ENCODE data around the gene PLA2G4A.

PLA2G4A gene

DNA sequence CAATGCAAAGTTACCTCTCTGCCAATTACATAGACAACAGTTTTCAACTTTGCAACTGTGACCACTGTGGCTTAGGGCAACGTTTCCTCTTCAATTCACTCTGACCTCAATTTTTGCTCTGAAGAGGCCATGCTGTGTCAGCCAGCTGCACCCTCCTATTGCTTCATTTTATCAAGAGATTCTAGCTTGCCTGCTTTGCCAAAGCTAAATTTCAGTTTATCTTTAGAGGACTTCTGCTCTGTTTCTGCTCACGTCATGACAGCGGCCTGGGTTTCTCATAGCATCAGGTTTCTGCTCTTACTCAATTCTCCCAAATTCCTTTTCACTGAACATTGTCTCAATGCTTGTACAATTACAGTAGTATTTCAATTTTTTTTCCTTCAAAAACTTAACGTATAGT lies 154.6 kb downstream of the PLA2G4A start:
- no peak for DNase-seq

- no peak for DNase-seq
These were observed 156.2 kb downstream of the PLA2G4A start for GRCh38 chr1:186984959-186985358.

DNA sequence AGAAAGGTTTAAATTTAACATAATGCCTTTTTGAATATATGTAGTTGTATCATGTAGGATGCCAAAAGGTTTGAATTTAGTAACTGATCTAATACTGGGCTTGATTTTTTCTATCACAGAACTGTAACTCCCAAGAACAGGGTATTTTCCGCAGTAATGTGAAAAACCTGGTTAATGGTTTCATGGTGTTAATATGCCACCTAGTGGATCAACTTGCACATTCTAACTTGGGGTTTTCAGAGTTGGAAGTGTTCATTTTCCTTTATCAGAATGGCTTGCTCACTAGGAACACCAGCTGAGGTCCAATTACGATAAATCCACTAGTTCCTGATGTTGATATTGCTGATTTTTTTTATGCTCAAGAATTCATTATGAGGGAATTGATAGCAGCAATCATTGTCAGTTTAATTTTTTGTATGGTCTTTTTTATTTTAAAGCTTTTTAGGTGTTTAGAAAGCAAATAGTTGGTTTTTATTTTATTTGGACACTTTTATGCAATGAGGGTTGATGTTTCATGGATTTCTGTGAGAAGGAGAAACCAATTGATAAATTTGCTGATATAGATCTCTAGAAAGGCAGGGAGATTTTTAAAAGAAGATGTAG lies 157.2 kb downstream of the PLA2G4A start:
- DNase-seq: peak; percentile 8

DNA sequence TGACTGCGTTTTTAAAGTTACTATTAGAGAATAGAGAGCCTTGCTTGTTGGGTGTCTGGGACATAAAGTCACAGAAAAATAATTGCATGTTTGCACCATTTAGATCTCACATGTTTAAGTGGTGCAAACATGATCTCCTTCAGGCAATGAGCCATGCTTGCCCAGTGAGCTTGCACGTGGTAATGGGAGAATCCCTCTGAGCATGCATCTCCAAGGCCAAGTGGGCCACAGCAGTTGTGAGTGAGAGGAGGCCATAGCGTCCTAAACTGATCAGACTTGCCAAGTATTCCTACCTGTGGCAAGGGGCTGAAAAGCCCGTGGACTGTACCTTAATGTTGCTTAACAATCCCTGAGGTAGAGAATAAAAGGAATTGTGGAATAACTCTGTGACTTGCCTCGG lies 158.3 kb downstream of the PLA2G4A start:
- no peak for DNase-seq

DNA sequence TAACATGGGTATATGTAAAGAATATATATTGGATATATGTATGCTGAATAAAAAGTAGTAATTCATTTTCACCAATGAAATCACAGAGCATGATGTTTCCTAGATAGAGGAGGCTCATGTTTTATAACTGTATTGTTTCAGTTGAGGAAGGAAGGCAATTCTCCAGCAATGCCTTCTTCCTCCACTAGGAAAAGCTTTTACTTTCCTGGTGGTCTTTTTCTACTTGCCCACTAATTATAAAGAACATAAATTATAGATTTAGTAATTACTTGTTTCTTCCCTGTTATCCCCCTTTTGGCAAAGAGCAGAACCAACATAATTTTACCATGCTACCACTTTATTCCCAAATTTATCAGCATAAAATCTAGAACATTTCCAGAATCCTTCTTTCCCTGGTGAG lies 159.0 kb downstream of the PLA2G4A start:
- no peak for DNase-seq

- no peak for DNase-seq
These were observed 165.2 kb downstream of the PLA2G4A start for GRCh38 chr1:186993996-186994395.

DNA sequence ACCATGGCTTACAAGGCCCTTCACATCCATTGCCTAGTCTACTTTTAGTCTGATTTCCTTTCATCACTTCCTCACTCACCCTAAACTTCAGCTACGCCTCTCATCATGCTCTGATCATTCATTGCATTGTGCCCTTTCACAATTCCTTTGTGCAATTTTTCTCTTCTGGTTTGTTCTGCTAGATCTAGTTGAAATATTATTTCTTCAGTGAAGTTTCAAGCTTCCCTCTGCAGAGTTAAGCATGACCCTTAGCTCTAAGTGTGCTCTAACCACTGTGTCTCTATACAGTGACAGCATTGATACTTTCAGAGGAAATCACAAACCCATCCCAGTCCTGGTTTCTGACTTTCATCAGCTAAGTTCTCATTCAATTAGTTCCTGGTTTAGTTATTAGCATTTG lies 166.1 kb downstream of the PLA2G4A start:
- no peak for DNase-seq

DNA sequence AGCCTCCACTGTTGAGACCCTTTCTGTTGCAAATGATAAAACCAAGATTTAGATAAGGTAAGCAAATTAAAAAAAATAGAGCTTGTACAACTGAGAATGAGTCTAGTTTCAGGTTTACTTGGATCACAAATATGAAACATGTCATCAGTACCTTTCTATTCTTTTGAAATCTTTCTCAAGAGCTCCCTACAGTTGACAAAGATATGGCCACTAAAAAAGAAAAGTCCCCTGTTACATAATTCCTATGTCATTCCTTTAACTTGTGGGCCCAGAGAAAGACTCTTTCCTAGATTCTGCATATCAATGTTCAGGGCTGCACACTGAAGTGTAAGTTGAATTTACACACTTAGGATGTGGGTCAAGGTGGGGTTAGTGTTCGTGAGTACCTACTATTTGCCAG lies 168.1 kb downstream of the PLA2G4A start:
- no peak for DNase-seq

DNA sequence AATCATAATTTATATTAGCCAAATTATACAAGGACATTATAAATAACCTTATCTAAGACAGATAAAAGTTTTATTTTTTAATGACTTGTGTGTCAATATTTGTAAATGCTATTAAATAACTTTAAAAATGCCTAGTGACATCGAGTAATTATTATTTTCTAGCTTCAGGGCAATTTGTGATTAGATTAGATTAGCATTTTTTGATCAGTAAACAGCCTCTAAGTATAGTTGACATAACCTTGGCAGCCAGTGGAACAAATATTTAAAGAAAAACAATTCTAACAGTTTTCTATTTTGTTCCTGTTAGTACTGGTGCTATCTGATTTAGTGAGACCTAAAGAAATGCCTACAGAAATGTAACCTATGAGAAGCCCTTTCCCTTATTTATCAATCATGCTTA lies 169.1 kb downstream of the PLA2G4A start:
- DNase-seq: no peak

GRCh38 chr1:186999506-186999905 lies 170.8 kb downstream of the PLA2G4A start:
- DNase-seq: no peak

DNA sequence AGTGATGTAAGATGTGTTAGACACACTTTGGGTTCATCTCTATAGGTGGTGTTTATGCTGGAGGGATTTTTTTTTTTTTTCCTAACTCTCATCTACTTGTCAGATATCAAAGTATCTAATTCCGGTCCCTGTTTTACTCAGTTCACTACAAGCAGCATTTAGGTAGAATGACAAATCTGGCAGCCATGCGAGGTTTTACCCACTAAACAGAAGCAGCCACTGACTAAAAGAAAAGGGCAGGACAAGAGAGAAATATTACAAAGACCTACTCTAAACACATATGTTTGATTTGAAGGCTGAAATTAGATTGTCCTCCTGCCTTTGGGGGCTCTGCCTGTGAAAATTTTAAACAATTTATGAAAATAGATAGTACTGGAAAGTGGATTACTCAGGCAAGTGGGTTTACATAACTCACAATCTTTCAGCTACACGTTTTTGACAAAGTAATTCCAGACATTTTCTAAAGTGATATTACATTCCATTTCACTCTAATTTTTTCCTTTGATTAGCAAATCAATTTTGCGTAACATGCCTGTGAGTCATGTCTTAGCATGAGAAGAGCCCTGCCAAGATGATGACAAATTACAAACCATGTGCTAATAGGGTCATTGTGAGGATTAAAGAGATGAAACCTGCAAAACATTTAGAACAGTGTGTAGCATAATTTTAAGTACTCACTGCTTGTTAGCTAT lies 172.6 kb downstream of the PLA2G4A start:
- no peak for DNase-seq

- no peak for DNase-seq
These were observed 174.6 kb downstream of the PLA2G4A start for GRCh38 chr1:187003353-187003752.

- no peak for DNase-seq
These were observed 178.1 kb downstream of the PLA2G4A start for GRCh38 chr1:187006896-187007295.

GRCh38 chr1:187009320-187009719 lies 180.6 kb downstream of the PLA2G4A start:
- no peak for DNase-seq

- DNase-seq: no peak
These were observed 182.0 kb downstream of the PLA2G4A start for GRCh38 chr1:187010571-187011309.

DNA sequence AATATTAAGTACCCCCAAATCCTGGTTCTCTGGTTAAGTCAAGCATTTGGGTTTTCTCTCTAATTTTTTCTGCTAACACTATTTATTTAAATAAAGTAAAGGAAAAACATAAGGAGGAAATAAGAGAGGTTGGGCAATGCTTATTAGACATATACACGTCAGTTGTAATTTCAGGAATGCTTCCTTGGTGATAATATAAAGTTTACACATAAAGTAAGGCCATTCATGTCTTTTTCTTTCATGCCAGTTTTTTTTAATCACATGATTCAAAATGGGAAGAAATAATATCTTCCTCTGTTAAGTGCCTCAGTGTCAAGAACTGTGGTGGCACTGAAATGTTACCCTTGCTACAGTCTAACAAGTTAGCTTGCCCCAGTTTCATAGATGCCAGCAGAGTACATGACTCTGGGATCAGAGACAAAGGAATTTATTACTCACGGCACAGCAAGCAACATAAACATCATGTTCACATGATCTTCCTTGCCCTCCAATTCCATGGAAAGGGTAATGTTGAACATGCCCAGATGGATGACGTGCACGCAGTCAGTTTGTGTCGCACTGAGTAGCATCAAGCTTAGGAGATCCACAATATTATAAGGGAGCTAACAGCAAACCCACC lies 184.9 kb downstream of the PLA2G4A start:
- DNase-seq: no peak

GRCh38 chr1:187018291-187018690 lies 189.5 kb downstream of the PLA2G4A start:
- no peak for DNase-seq

- DNase-seq: no peak
These were observed 198.5 kb downstream of the PLA2G4A start for GRCh38 chr1:187027253-187027652.

- no peak for DNase-seq
These were observed 203.7 kb downstream of the PLA2G4A start for GRCh38 chr1:187032316-187032981.

DNA sequence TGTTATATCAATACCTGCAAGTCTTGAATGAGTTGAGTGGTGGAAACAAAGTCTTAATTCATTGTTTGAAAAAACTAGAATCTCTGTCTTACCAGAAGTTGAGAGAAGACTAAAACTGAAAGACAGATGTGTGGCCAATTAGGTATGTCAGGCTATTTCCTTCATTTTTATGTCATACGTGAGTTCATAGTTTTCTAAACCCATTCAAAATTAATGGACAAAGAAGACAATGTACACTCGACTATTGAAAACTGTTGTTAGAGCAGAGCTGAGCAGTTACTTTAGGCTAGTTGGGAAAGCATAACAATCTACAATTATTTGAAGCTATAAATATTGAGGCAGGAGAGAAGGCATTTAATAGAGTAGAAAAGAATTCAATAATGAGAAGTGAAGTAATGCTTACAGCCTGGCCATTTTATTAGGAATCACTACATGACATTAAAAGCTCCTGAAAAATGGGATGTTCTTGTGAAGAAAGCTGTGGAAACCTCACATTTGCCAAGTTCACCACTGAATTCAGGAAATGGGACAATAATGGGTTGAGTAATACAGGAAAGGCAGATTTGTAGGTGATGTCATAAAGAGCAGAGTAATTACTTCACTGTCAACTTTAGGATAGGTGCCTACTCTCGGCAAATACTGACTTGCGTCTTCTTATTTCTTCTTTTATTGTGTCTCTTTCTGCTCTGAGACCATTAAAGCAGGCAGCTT lies 204.4 kb downstream of the PLA2G4A start:
- no peak for DNase-seq

GRCh38 chr1:187033693-187034390 lies 205.1 kb downstream of the PLA2G4A start:
- DNase-seq: no peak

DNA sequence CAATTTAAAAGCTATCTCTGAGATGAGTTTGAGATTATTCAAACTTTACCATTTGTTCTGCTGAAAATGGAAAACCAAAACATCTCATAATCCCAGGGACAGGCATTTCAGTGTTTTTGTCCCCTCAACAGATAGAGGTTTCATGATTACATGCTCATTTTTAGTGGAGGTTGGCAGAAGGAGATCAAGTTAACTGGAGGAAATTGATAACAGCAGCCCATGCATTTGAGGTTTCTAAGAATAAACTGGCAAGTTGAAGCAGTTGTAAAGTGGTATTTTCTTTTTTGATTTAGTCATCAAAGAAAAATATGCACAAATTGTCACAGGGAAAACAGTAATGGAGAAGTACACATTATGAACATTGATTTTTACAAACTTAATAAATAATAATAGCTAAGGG lies 205.8 kb downstream of the PLA2G4A start:
- DNase-seq: no peak
